ENCODE data around the gene EMD. TPM values are rescaled to one million over a fixed set of nuclear protein-coding genes. Genes with fewer than 3 reads are reported as not detected.

EMD gene
- total and polyA plus RNA-seq, 2 of the 13 experiments (the other 11 are each of a cell fraction or from before 2014, with no cell fraction given), result 14.5 to 14.9 TPM

DNA sequence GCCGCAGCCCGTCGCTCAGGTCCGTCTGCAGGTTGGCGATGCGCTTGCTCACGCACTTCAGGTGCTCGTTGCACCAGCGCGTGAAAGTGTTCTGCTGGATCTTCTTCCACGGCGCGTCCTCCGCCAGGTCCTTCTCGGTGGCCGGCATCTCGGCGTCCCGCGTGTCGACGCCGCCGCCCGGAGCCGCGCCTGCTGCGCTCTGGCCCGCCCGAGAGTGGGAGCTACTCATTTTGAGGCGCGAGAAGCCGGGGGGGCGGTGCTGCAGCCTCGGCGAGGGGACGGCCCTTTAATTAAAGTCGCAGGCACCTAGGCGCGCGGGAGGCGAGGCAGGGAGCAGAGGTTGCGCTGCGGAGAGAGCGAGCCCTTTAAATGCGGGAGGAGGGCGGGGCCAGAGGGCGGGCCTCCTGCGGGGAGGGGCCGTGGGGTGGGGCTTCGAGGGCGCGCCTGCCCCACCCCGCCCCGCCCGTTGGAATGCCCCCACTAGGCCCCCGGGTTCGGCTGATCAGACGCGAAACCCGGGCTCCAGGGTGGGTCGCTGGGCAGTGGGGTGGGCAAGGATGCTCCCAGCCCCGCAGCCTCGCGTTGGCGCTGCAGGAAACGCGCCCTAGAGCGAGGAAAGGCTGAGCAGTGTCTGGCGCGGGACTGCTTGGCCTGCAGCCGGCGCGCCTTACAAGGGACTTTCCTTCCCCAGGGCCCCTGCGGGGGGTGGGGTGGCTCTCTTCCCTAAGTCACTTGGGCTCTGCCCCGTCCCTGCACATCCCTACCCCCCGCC is 7.9 kb upstream of the EMD start (continued):
- TF ChIP-seq ZNF337 (CRISPR knock-in tag; IDR thresholded peaks at IDR 0.05; ENCODE audit: borderline replicate concordance, low read depth) (peak; percentile 59; the same call in 1 of the 2 replicates), ZNF205 (CRISPR knock-in tag; IDR thresholded peaks at IDR 0.05) (0 out of 2 replicates have a peak, but pooled peaks have one; percentile 52), NKX3-1 (CRISPR knock-in tag; IDR thresholded peaks at IDR 0.05) (no peak), ZBTB7B (CRISPR knock-in tag; IDR thresholded peaks at IDR 0.05) (peak; percentile 46; the same call in 1 of the 2 replicates), ZKSCAN1 (IDR thresholded peaks at IDR 0.05; ENCODE audit: low read length) (no peak), HOXA7 (CRISPR knock-in tag; IDR thresholded peaks at IDR 0.05) (no peak), CBFB (CRISPR knock-in tag; IDR thresholded peaks at IDR 0.05) (peak; percentile 48; the same call in 1 of the 2 replicates), GATA4 (IDR thresholded peaks at IDR 0.05; ENCODE audit: borderline replicate concordance, low read depth) (peak; percentile 57; the same call in 1 of the 2 replicates), LCORL (IDR thresholded peaks at IDR 0.05) (no peak), LCORL (CRISPR knock-in tag; IDR thresholded peaks at IDR 0.05) (peak; percentile 55), MEIS1 (CRISPR knock-in tag; IDR thresholded peaks at IDR 0.05; ENCODE audit: borderline replicate concordance) (no peak)
- TF ChIP-seq, protein P1, sequence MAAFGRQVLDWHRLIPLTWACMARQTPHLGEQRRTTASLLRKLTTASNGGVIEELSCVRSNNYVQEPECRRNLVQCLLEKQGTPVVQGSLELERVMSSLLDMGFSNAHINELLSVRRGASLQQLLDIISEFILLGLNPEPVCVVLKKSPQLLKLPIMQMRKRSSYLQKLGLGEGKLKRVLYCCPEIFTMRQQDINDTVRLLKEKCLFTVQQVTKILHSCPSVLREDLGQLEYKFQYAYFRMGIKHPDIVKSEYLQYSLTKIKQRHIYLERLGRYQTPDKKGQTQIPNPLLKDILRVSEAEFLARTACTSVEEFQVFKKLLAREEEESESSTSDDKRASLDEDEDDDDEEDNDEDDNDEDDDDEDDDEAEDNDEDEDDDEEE (CRISPR knock-in tag; IDR thresholded peaks at IDR 0.05), result 0 out of 2 replicates have a peak, but pooled peaks have one; percentile 66
- TF ChIP-seq, protein P2, sequence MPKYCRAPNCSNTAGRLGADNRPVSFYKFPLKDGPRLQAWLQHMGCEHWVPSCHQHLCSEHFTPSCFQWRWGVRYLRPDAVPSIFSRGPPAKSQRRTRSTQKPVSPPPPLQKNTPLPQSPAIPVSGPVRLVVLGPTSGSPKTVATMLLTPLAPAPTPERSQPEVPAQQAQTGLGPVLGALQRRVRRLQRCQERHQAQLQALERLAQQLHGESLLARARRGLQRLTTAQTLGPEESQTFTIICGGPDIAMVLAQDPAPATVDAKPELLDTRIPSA (CRISPR knock-in tag; IDR thresholded peaks at IDR 0.05; ENCODE audit: borderline replicate concordance), result no peak
- TF ChIP-seq, protein P3, sequence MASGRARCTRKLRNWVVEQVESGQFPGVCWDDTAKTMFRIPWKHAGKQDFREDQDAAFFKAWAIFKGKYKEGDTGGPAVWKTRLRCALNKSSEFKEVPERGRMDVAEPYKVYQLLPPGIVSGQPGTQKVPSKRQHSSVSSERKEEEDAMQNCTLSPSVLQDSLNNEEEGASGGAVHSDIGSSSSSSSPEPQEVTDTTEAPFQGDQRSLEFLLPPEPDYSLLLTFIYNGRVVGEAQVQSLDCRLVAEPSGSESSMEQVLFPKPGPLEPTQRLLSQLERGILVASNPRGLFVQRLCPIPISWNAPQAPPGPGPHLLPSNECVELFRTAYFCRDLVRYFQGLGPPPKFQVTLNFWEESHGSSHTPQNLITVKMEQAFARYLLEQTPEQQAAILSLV (CRISPR knock-in tag; IDR thresholded peaks at IDR 0.05; ENCODE audit: borderline replicate concordance), result peak; percentile 63; the same call in 1 of the 2 replicates
- TF ChIP-seq, protein P4, sequence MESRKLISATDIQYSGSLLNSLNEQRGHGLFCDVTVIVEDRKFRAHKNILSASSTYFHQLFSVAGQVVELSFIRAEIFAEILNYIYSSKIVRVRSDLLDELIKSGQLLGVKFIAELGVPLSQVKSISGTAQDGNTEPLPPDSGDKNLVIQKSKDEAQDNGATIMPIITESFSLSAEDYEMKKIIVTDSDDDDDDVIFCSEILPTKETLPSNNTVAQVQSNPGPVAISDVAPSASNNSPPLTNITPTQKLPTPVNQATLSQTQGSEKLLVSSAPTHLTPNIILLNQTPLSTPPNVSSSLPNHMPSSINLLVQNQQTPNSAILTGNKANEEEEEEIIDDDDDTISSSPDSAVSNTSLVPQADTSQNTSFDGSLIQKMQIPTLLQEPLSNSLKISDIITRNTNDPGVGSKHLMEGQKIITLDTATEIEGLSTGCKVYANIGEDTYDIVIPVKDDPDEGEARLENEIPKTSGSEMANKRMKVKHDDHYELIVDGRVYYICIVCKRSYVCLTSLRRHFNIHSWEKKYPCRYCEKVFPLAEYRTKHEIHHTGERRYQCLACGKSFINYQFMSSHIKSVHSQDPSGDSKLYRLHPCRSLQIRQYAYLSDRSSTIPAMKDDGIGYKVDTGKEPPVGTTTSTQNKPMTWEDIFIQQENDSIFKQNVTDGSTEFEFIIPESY (CRISPR knock-in tag; IDR thresholded peaks at IDR 0.05), result no peak
- TF ChIP-seq, protein P5, sequence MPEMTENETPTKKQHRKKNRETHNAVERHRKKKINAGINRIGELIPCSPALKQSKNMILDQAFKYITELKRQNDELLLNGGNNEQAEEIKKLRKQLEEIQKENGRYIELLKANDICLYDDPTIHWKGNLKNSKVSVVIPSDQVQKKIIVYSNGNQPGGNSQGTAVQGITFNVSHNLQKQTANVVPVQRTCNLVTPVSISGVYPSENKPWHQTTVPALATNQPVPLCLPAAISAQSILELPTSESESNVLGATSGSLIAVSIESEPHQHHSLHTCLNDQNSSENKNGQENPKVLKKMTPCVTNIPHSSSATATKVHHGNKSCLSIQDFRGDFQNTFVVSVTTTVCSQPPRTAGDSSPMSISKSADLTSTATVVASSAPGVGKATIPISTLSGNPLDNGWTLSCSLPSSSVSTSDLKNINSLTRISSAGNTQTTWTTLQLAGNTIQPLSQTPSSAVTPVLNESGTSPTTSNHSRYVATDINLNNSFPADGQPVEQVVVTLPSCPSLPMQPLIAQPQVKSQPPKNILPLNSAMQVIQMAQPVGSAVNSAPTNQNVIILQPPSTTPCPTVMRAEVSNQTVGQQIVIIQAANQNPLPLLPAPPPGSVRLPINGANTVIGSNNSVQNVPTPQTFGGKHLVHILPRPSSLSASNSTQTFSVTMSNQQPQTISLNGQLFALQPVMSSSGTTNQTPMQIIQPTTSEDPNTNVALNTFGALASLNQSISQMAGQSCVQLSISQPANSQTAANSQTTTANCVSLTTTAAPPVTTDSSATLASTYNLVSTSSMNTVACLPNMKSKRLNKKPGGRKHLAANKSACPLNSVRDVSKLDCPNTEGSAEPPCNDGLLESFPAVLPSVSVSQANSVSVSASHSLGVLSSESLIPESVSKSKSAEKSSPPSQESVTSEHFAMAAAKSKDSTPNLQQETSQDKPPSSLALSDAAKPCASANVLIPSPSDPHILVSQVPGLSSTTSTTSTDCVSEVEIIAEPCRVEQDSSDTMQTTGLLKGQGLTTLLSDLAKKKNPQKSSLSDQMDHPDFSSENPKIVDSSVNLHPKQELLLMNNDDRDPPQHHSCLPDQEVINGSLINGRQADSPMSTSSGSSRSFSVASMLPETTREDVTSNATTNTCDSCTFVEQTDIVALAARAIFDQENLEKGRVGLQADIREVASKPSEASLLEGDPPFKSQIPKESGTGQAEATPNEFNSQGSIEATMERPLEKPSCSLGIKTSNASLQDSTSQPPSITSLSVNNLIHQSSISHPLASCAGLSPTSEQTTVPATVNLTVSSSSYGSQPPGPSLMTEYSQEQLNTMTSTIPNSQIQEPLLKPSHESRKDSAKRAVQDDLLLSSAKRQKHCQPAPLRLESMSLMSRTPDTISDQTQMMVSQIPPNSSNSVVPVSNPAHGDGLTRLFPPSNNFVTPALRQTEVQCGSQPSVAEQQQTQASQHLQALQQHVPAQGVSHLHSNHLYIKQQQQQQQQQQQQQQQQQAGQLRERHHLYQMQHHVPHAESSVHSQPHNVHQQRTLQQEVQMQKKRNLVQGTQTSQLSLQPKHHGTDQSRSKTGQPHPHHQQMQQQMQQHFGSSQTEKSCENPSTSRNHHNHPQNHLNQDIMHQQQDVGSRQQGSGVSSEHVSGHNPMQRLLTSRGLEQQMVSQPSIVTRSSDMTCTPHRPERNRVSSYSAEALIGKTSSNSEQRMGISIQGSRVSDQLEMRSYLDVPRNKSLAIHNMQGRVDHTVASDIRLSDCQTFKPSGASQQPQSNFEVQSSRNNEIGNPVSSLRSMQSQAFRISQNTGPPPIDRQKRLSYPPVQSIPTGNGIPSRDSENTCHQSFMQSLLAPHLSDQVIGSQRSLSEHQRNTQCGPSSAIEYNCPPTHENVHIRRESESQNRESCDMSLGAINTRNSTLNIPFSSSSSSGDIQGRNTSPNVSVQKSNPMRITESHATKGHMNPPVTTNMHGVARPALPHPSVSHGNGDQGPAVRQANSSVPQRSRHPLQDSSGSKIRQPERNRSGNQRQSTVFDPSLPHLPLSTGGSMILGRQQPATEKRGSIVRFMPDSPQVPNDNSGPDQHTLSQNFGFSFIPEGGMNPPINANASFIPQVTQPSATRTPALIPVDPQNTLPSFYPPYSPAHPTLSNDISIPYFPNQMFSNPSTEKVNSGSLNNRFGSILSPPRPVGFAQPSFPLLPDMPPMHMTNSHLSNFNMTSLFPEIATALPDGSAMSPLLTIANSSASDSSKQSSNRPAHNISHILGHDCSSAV (CRISPR knock-in tag; IDR thresholded peaks at IDR 0.05; ENCODE audit: borderline replicate concordance), result no peak
